ENCODE results near the gene RNF220. TPM values are rescaled to one million over a fixed set of nuclear protein-coding genes. Genes with fewer than 3 reads are reported as not detected.

The RNF220 gene
- total and polyA plus RNA-seq, 2 experiments from 2014 or later = 47.4 to 123 TPM

GRCh38 chr1:44418022-44418673, 13.1 kb downstream of the RNF220 start:
- WGBS, 2 experiments (ENCODE audit: low coverage in 1 of 2, low lambda C conversion rate in 2 of 2, missing lambda C conversion rate in 2 of 2) = 7 to 8% methylated on average over 25 to 46 of the region's 46 CpGs

GRCh38 chr1:44419901-44420300, 14.8 kb downstream of the RNF220 start:
- no peaks in the 10 kb centered on the region for H3F3A ChIP-seq (ENCODE audit: insufficient read depth)
- TF ChIP-seq EZH2 (IDR thresholded peaks at IDR 0.05; ENCODE audit: insufficient read depth, poor library complexity, severe bottlenecking) = peak; percentile 28
- no peak for TF ChIP-seq EZH2phosphoT487 (IDR thresholded peaks at IDR 0.05; ENCODE audit: insufficient read depth, low read depth)
- H3K4me1 ChIP-seq (ENCODE audit: insufficient read depth) = no peaks in the 10 kb centered on the region
- H3K27me3 ChIP-seq (replicated peaks; ENCODE audit: insufficient read depth) = peaks cover 91% of the 10 kb centered on the region
- WGBS, 2 experiments (ENCODE audit: low coverage in 1 of 2, low lambda C conversion rate in 2 of 2, missing lambda C conversion rate in 2 of 2) = 12 to 17% methylated on average over 3 of the region's 3 CpGs
- DNase-seq = no peak
- H3K4me2 ChIP-seq (ENCODE audit: unreplicated experiment) = no peak overlapping the region
- H4K20me1 ChIP-seq (ENCODE audit: insufficient read depth) = no peaks in the 10 kb centered on the region
- H2AFZ ChIP-seq = no peak overlapping the region
- in situ Hi-C loops (cut with MboI) = no loop called here
- no peak overlapping the region for H3K9ac ChIP-seq
- no peaks in the 10 kb centered on the region for H3K9me3 ChIP-seq (ENCODE audit: low read depth)
- H3K79me2 ChIP-seq (ENCODE audit: insufficient read depth) = no peaks in the 10 kb centered on the region
- H3K9me2 ChIP-seq (ENCODE audit: insufficient read depth) = no peaks in the 10 kb centered on the region
- no peak overlapping the region for H3K27ac ChIP-seq
- no peak overlapping the region for H3K4me3 ChIP-seq
- no peaks in the 10 kb centered on the region for H3K36me3 ChIP-seq (ENCODE audit: low read depth)

More at GRCh38 chr1:44418022-44418673, 13.1 kb downstream of the RNF220 start:
- H3F3A ChIP-seq (ENCODE audit: insufficient read depth) = no peaks in the 10 kb centered on the region
- H2AFZ ChIP-seq = no peak overlapping the region
- no peaks in the 10 kb centered on the region for H3K9me2 ChIP-seq (ENCODE audit: insufficient read depth)
- H3K4me3 ChIP-seq = no peak overlapping the region
- no peaks in the 10 kb centered on the region for H3K9me3 ChIP-seq (ENCODE audit: low read depth)
- no peak overlapping the region for H3K4me2 ChIP-seq (ENCODE audit: unreplicated experiment)
- no peak for DNase-seq
- in situ Hi-C loops (cut with MboI) = no loop called here
- no peaks in the 10 kb centered on the region for H3K36me3 ChIP-seq (ENCODE audit: low read depth)
- H3K9ac ChIP-seq = no peak overlapping the region
- peaks cover 95% of the 10 kb centered on the region for H3K27me3 ChIP-seq (replicated peaks; ENCODE audit: insufficient read depth)
- H3K79me2 ChIP-seq (ENCODE audit: insufficient read depth) = no peaks in the 10 kb centered on the region
- H4K20me1 ChIP-seq (ENCODE audit: insufficient read depth) = no peaks in the 10 kb centered on the region
- H3K27ac ChIP-seq = no peak overlapping the region
- TF ChIP-seq EZH2phosphoT487 (IDR thresholded peaks at IDR 0.05; ENCODE audit: insufficient read depth, low read depth) = peak; percentile 49
- peak; percentile 99 for TF ChIP-seq EZH2 (IDR thresholded peaks at IDR 0.05; ENCODE audit: insufficient read depth, poor library complexity, severe bottlenecking)
- H3K4me1 ChIP-seq (ENCODE audit: insufficient read depth) = no peaks in the 10 kb centered on the region

GRCh38 chr1:44420535-44420934, 15.5 kb downstream of the RNF220 start:
- WGBS, 2 experiments (ENCODE audit: low coverage in 1 of 2, low lambda C conversion rate in 2 of 2, missing lambda C conversion rate in 2 of 2) = 24 to 34% methylated on average over 2 of the region's 2 CpGs
- TF ChIP-seq EZH2 (IDR thresholded peaks at IDR 0.05; ENCODE audit: insufficient read depth, poor library complexity, severe bottlenecking) = no peak
- no peak for TF ChIP-seq EZH2phosphoT487 (IDR thresholded peaks at IDR 0.05; ENCODE audit: insufficient read depth, low read depth)

GRCh38 chr1:44421446-44421884, 16.4 kb downstream of the RNF220 start:
- no peaks in the 10 kb centered on the region for H3K9me3 ChIP-seq (ENCODE audit: low read depth)
- H3K4me2 ChIP-seq (ENCODE audit: unreplicated experiment) = no peak overlapping the region
- no peaks in the 10 kb centered on the region for H3F3A ChIP-seq (ENCODE audit: insufficient read depth)
- no peaks in the 10 kb centered on the region for H4K20me1 ChIP-seq (ENCODE audit: insufficient read depth)
- no peak overlapping the region for H2AFZ ChIP-seq
- H3K36me3 ChIP-seq (ENCODE audit: low read depth) = no peaks in the 10 kb centered on the region
- no peak overlapping the region for H3K27ac ChIP-seq
- peaks cover 91% of the 10 kb centered on the region for H3K27me3 ChIP-seq (replicated peaks; ENCODE audit: insufficient read depth)
- in situ Hi-C loops (cut with MboI) = no loop called here
- WGBS, 2 experiments (ENCODE audit: low coverage in 1 of 2, low lambda C conversion rate in 2 of 2, missing lambda C conversion rate in 2 of 2) = 30 to 61% methylated on average over 3 to 4 of the region's 4 CpGs
- DNase-seq = no peak
- H3K4me1 ChIP-seq (ENCODE audit: insufficient read depth) = no peaks in the 10 kb centered on the region
- no peak overlapping the region for H3K4me3 ChIP-seq
- TF ChIP-seq EZH2 (IDR thresholded peaks at IDR 0.05; ENCODE audit: insufficient read depth, poor library complexity, severe bottlenecking) = no peak
- TF ChIP-seq EZH2phosphoT487 (IDR thresholded peaks at IDR 0.05; ENCODE audit: insufficient read depth, low read depth) = no peak
- H3K9me2 ChIP-seq (ENCODE audit: insufficient read depth) = no peaks in the 10 kb centered on the region
- H3K79me2 ChIP-seq (ENCODE audit: insufficient read depth) = no peaks in the 10 kb centered on the region
- no peak overlapping the region for H3K9ac ChIP-seq

More at GRCh38 chr1:44420535-44420934, 15.5 kb downstream of the RNF220 start:
- H3K27ac ChIP-seq = no peak overlapping the region
- no peak for DNase-seq
- H3K4me2 ChIP-seq (ENCODE audit: unreplicated experiment) = no peak overlapping the region
- H3K9me3 ChIP-seq (ENCODE audit: low read depth) = no peaks in the 10 kb centered on the region
- no peak overlapping the region for H3K9ac ChIP-seq
- H3K9me2 ChIP-seq (ENCODE audit: insufficient read depth) = no peaks in the 10 kb centered on the region
- peaks cover 91% of the 10 kb centered on the region for H3K27me3 ChIP-seq (replicated peaks; ENCODE audit: insufficient read depth)
- H2AFZ ChIP-seq = no peak overlapping the region
- no peaks in the 10 kb centered on the region for H3K4me1 ChIP-seq (ENCODE audit: insufficient read depth)
- no peaks in the 10 kb centered on the region for H3K79me2 ChIP-seq (ENCODE audit: insufficient read depth)
- H3F3A ChIP-seq (ENCODE audit: insufficient read depth) = no peaks in the 10 kb centered on the region
- no peak overlapping the region for H3K4me3 ChIP-seq
- in situ Hi-C loops (cut with MboI) = no loop called here
- H4K20me1 ChIP-seq (ENCODE audit: insufficient read depth) = no peaks in the 10 kb centered on the region
- H3K36me3 ChIP-seq (ENCODE audit: low read depth) = no peaks in the 10 kb centered on the region
